Measurements from ENCODE around the gene DYNC2LI1. TPM values are rescaled to one million over a fixed set of nuclear protein-coding genes. Genes with fewer than 3 reads are reported as not detected.

Gene DYNC2LI1
- total RNA-seq, 3 donors from 2014 or later = 5.0 to 7.5 (median 5.2) TPM

DNA sequence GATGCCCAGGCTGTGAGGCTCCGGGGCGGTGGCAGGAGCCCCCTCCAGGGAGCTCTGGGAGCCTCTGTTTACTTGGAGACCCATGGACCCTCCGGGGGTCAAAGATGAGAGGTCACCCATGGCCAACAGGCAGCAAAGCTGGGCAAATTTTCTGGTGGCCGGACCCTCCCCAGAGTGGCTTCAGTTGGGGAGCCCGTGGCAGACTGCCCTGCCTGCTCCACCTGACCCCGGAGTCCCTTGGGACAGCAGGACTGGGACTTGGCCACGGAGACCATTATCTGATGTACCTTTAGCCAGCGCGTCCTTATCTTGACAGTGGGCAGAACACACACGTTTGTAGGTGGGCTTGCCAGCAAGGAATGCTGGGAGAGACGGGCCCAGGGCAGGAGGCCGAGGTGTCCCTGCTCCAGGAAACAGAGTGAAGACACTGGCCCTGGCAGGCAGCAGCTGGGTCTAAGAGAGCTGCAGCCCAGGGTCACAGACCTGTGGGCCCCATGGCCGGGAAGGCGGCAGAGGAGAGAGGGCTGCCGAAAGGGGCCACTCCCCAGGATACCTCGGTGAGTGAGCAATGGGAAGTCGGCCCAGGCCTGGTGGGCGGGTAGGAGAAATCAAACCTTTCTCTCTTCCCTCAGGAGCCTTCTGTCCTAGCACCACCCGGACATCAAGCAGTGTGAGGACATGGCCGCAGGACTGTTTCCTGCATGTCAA is 64.9 kb downstream of the DYNC2LI1 start, which contains the start of the genes ABCG5 and ABCG8:
Gene ABCG5 (minus strand): TSS at position 280 of the 708 bp plus-strand sequence. CDS start 160 bp downstream, at position 120.
Gene ABCG8 (plus strand): TSS at position 412 of the 708 bp plus-strand sequence. CDS start 83 bp downstream, at position 495.
- no peaks in the 10 kb centered on the region for H3K4me1 Mint-ChIP-seq (ENCODE audit: low read depth)
- H3K27me3 Mint-ChIP-seq (ENCODE audit: low read depth) = peaks cover 7% of the 10 kb centered on the region
- ATAC-seq (no peak), DNase-seq (no peak)
- no peaks in the 10 kb centered on the region for H3K9me3 Mint-ChIP-seq
- H3K36me3 Mint-ChIP-seq (ENCODE audit: insufficient read depth) = no peaks in the 10 kb centered on the region
- H3K4me3 Mint-ChIP-seq = no peak within 1 kb of the TSS

GRCh38 chr2:43839776-43840564 is 66.1 kb downstream of the DYNC2LI1 start:
- Mint-ChIP-seq H3K4me1 (ENCODE audit: low read depth) (no peaks in the 10 kb centered on the region), H3K27me3 (ENCODE audit: low read depth) (peaks cover 5% of the 10 kb centered on the region), H3K9me3 (no peaks in the 10 kb centered on the region), H3K36me3 (ENCODE audit: insufficient read depth) (no peaks in the 10 kb centered on the region), H3K4me3 (no peak overlapping the region)
- no peak for DNase-seq
- ATAC-seq = no peak

- ATAC-seq (no peak), DNase-seq (no peak)
- Mint-ChIP-seq H3K27me3 (ENCODE audit: low read depth) (peaks cover 5% of the 10 kb centered on the region), H3K9me3 (no peaks in the 10 kb centered on the region), H3K4me1 (ENCODE audit: low read depth) (no peaks in the 10 kb centered on the region), H3K4me3 (no peak overlapping the region), H3K36me3 (ENCODE audit: insufficient read depth) (no peaks in the 10 kb centered on the region)
Observed at GRCh38 chr2:43840965-43841364, 67.1 kb downstream of the DYNC2LI1 start.

DNA sequence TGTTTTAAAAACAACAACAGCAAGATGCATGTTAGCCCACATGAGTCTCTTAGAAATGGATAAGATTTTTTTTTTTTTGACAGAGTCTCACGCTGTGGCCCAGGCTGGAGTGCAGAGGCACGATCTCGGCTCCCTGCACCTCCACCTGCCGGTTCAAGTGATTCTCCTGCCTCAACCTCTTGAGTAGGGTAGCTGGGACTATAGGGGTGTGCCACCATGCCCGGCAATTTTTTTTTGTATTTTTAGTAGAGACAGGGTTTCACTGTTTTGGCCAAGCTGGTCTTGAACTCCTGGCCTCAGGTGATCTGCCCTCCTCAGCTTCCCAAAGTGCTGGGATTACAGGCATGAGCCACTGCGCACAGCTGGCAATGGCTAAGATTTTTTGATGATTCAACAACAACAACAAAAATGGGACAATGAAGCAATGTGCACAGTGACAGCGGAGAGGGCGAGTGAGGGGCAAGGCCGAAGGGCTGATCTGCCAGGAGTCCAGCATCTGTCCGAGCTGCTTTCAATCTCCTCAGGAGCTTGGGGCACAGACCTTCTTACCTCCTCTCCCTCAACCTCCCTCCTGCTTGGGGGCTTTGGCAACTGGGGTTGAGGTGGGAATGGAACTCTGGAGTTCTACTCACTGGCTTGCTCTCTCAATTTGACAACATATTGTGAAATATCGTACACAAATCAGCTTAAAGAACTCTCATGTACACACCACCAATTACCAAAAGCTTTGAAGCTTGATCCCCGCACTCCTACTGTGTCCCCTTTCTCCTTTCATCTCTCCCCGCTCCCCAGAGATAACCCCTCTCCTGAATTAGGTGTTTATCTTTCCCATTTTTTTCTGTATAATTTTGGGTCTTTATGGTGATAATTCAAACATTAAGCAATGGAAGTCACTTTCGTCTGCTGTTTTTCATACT is 68.4 kb downstream of the DYNC2LI1 start:
- H3K27me3 Mint-ChIP-seq (ENCODE audit: low read depth) = peaks cover 5% of the 10 kb centered on the region
- no peak for ATAC-seq
- DNase-seq = no peak
- H3K36me3 Mint-ChIP-seq (ENCODE audit: insufficient read depth) = no peaks in the 10 kb centered on the region
- H3K4me1 Mint-ChIP-seq (ENCODE audit: low read depth) = no peaks in the 10 kb centered on the region
- H3K4me3 Mint-ChIP-seq = no peak overlapping the region
- no peaks in the 10 kb centered on the region for H3K9me3 Mint-ChIP-seq

DNA sequence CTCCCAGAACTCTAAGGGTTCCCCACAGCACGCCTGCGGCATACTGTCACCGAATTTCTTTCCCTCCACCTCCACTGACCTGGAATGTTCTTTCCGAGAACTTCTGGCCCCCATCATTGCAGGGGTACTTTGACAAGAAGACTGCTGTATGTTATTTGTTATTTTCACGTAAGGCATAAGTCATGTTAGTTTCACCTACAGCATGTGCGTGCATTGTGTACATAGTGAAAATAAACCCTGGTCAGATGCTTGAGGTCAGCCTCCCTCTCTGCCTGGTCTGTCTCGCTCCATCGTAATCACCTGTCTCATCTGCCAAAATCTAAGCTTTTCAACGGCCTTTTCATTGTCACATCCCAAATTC is 69.0 kb downstream of the DYNC2LI1 start:
- no peaks in the 10 kb centered on the region for H3K4me1 Mint-ChIP-seq (ENCODE audit: low read depth)
- no peaks in the 10 kb centered on the region for H3K9me3 Mint-ChIP-seq
- H3K27me3 Mint-ChIP-seq (ENCODE audit: low read depth) = peaks cover 5% of the 10 kb centered on the region
- H3K36me3 Mint-ChIP-seq (ENCODE audit: insufficient read depth) = no peaks in the 10 kb centered on the region
- no peak for ATAC-seq
- DNase-seq = no peak
- no peak overlapping the region for H3K4me3 Mint-ChIP-seq

- no peaks in the 10 kb centered on the region for H3K36me3 Mint-ChIP-seq (ENCODE audit: insufficient read depth)
- ATAC-seq (no peak), DNase-seq (no peak)
- H3K4me1 Mint-ChIP-seq (ENCODE audit: low read depth) = no peaks in the 10 kb centered on the region
- no peak overlapping the region for H3K4me3 Mint-ChIP-seq
- H3K9me3 Mint-ChIP-seq = no peaks in the 10 kb centered on the region
- H3K27me3 Mint-ChIP-seq (ENCODE audit: low read depth) = no peaks in the 10 kb centered on the region
Observed at GRCh38 chr2:43845181-43845580, 71.3 kb downstream of the DYNC2LI1 start.

DNA sequence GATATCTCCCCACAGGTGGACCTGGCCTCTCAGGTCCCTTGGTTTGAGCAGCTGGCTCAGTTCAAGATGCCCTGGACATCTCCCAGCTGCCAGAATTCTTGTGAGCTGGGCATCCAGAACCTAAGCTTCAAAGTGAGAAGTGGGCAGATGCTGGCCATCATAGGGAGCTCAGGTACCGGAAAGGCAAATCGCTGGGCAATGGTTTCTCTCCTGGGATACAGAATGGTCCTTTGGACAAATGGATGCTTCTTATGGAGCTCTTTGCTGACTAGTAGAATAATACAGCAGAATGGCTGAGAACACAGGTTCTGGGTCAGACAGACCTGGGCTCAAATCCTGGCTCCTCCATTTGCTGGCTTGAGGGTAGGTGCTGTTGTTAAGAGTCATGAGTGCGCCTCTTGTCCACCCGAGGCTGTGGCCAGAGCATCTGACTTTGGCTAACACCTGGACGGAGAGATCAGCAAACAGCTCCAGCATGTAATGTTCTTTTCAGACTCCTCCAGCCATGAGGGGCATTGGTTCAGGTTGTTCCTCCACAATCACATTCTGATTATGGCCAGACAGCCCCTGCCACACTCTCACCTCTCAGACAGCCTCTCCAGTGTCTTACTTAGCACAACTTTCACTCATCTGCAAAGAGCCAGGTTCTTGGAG is 72.4 kb downstream of the DYNC2LI1 start:
- H3K9me3 Mint-ChIP-seq = no peaks in the 10 kb centered on the region
- H3K36me3 Mint-ChIP-seq (ENCODE audit: insufficient read depth) = no peaks in the 10 kb centered on the region
- no peaks in the 10 kb centered on the region for H3K4me1 Mint-ChIP-seq (ENCODE audit: low read depth)
- H3K4me3 Mint-ChIP-seq = no peak overlapping the region
- H3K27me3 Mint-ChIP-seq (ENCODE audit: low read depth) = peaks cover 4% of the 10 kb centered on the region
- ATAC-seq (no peak), DNase-seq (no peak)

DNA sequence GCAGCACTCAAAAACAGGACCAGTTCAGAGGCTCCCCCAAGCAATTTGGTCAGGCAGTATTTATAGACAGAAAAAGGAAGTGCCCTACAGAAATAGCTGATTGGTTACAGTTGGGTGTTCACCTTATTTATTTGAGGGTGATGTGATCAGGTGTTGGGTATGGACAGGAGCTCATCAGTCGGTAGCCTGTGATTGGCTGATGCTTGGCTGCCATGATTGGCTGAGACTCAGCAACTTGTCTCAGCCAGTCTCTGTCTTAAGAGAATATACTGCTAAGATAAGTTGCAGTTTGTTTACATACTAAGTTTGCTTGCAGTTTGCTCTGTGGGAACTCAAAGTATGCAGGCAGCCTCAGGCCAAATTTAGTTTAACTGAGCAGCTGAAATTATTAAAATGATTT is 74.4 kb downstream of the DYNC2LI1 start:
- H3K27me3 Mint-ChIP-seq (ENCODE audit: low read depth) = peaks cover 16% of the 10 kb centered on the region
- ATAC-seq = no peak
- no peaks in the 10 kb centered on the region for H3K9me3 Mint-ChIP-seq
- no peak overlapping the region for H3K4me3 Mint-ChIP-seq
- DNase-seq = no peak
- H3K36me3 Mint-ChIP-seq (ENCODE audit: insufficient read depth) = no peaks in the 10 kb centered on the region
- H3K4me1 Mint-ChIP-seq (ENCODE audit: low read depth) = no peaks in the 10 kb centered on the region

DNA sequence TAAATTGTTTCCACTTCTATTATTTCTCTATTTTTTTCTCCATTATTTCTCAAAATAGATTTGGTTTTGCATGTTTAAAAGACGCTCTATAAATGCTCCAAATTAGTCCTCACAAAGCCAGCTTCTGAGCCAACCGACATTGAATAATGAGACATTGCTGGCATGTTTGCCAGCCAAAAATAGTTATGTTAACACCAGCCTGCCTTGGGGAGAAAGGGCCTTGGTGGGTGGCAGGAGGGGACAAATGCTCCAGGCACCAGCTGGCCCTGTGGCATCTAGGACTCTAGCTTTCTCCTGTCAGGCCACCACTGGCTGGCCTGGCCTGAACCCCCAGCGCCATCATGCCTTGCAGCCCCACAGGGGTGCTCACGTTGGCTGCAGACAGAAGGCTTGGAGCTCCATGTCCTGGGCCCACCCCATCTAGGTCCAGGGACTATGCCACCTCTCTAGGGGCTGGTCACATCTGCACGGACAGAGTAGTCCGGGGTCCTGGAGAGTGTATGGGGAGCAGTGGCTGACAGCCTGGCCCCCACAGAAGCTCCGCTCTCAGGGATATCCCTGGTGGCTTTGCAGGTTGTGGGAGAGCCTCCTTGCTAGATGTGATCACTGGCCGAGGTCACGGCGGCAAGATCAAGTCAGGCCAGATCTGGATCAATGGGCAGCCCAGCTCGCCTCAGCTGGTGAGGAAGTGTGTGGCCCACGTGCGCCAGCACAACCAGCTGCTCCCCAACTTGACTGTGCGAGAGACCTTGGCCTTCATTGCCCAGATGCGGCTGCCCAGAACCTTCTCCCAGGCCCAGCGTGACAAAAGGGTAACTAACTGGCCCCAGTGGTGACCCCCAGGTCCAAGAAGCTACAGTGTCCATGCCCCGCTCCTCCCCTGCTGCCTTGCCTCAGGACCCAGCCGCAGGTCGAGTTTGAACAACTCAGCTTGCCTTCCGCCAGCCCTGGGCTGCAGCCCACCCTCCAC is 77.5 kb downstream of the DYNC2LI1 start:
- DNase-seq (no peak), ATAC-seq (no peak)
- Mint-ChIP-seq H3K9me3 (no peaks in the 10 kb centered on the region), H3K36me3 (ENCODE audit: insufficient read depth) (no peaks in the 10 kb centered on the region), H3K4me1 (ENCODE audit: low read depth) (no peaks in the 10 kb centered on the region), H3K4me3 (no peak overlapping the region), H3K27me3 (ENCODE audit: low read depth) (peaks cover 31% of the 10 kb centered on the region)

- Mint-ChIP-seq H3K9me3 (no peaks in the 10 kb centered on the region), H3K4me1 (ENCODE audit: low read depth) (no peaks in the 10 kb centered on the region), H3K27me3 (ENCODE audit: low read depth) (peaks cover 38% of the 10 kb centered on the region), H3K36me3 (ENCODE audit: insufficient read depth) (no peaks in the 10 kb centered on the region), H3K4me3 (no peak overlapping the region)
- ATAC-seq (no peak), DNase-seq (no peak)
Observed at GRCh38 chr2:43852196-43852730, 78.4 kb downstream of the DYNC2LI1 start.

DNA sequence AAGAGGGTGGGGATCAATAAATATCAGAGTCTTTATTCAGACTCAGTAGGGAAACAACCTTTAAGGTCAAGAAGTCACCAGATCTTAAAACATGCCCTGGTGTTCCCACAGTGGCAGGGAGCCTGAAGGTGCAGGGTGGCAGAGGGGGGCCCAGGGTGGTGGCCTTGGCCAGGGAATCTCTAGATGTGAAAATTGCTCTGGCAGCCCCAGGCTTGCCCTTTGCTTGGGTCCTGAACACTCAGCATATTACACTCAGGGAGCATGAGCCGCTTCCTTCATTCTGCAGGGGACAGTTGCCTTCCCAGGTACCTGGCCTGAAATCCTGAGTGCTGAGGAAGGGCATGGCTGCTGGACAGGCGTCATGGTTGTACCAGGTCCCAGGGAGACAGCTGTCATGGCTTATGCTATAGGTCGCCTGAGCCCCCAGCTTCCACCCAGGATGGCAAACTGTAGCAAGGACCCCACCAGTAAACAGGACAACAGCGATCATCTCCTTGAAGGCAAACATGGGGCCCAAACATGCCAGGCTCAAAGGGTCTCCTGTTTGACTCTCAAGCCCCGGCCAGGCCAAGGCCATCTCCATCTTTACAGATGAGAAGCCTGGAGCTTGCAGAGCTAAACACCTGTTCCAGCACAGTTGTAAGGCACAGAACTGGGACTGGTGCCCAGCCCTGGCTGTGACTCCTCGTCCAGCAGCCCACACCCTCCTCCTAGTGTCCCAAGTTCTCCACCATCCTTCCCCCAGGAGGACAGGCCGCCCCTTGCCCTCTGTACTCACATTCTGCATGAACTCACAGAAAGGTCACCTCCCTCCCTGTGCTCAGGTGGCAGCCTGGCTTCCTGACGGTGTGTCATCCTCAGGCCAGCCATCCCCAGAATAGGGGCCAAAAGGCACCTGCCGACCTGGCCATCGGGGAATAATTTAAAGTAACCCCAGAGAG is 79.6 kb downstream of the DYNC2LI1 start:
- Mint-ChIP-seq H3K36me3 (ENCODE audit: insufficient read depth) (no peaks in the 10 kb centered on the region), H3K27me3 (ENCODE audit: low read depth) (peaks cover 38% of the 10 kb centered on the region), H3K4me1 (ENCODE audit: low read depth) (no peaks in the 10 kb centered on the region), H3K9me3 (no peaks in the 10 kb centered on the region), H3K4me3 (no peak overlapping the region)
- ATAC-seq (no peak), DNase-seq (no peak)

DNA sequence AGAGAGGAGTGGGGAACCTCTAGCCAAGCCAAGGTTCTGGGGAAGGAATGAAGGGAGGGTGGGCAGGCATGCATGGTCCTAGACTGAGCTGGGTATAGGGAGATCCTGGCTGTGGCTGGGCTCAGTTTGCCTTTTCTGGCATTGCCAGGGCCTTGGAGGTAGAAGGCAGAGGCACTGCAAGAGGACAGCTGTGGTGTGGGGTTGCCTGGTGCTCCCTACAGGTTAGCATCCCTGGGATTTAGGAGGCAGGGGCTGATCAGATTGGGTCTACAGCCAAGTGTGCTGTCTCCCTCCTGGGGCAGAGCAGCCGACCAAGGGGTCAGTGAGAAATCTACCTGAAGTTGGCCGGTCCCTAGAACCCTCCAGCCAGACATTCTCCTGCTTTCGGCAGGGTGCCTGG is 80.8 kb downstream of the DYNC2LI1 start:
- H3K27me3 Mint-ChIP-seq (ENCODE audit: low read depth) = peaks cover 43% of the 10 kb centered on the region
- no peaks in the 10 kb centered on the region for H3K4me1 Mint-ChIP-seq (ENCODE audit: low read depth)
- no peaks in the 10 kb centered on the region for H3K9me3 Mint-ChIP-seq
- DNase-seq = no peak
- H3K4me3 Mint-ChIP-seq = no peak overlapping the region
- no peaks in the 10 kb centered on the region for H3K36me3 Mint-ChIP-seq (ENCODE audit: insufficient read depth)
- ATAC-seq = no peak

All from activated T-cell treated with anti-CD3 and anti-CD28 coated beads, Interleukin-2, amount 50 U/mL, for 4 hours (primary cell).